ENCODE measurements around the gene CAPG. TPM values are rescaled to one million over a fixed set of nuclear protein-coding genes. Genes with fewer than 3 reads are reported as not detected.

CAPG gene
- total and polyA plus RNA-seq, 10 of the 15 experiments (the other 5 are each of a cell fraction or from before 2014, with no cell fraction given) = 26.3 to 192 (median 100) TPM

DNA sequence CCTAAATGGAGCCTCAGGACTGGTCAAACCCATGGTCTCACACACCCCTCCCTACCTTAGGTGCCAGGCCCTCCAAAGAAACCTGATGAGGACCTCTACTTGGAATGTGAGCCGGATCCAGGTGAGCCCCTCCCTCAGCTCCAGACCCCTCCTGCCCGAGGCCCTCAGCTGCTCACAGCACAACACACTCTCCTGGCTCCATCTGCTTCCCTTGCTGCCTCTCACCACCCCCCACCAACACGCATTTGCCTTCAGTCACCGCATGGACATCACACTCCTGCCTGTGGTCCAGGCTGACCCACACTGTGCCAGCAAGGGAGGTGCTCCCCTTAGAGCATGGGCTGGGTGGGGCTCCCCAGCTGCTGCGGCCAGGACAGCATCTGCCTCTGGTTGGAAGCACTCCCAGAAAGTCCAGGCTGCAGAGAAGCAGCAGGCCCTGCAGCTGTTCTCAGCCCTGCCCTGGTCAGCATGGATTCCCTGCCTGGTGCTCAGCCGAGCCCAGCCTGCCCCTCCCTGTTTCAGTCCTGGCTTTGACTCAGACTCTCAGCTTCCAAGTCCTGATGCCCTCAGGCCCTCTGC is 23.4 kb upstream of the CAPG start:
- 52% methylated on average over 6 of the region's 6 CpGs for WGBS (ENCODE audit: insufficient coverage, insufficient replicate concordance, low lambda C conversion rate, missing lambda C conversion rate)
- no peak for ATAC-seq
- POLR2A ChIA-PET = no interaction called here

More for the DNA sequence above, 23.4 kb upstream of the CAPG start:
- Histone ChIP-seq H4K20me1 (ENCODE audit: control insufficient read depth, insufficient read depth) (no peaks in the 10 kb centered on the region), H3K4me3 (no peak overlapping the region), H3K36me3 (ENCODE audit: control insufficient read depth in 2 of 2, insufficient read depth in 2 of 2, low read length in 1 of 2) (no peaks in the 10 kb centered on the region), H3K79me2 (ENCODE audit: control insufficient read depth, insufficient read depth, low read length) (no peaks in the 10 kb centered on the region), H3K9me3 (replicated peaks; ENCODE audit: control insufficient read depth, insufficient read depth, low read length) (no peaks in the 10 kb centered on the region), H2AFZ (ENCODE audit: control insufficient read depth, low read depth, low read length) (no peak overlapping the region), H3K27ac (ENCODE audit: control insufficient read depth, insufficient read depth) (no peak overlapping the region), H3K4me1 (ENCODE audit: control insufficient read depth, insufficient read depth, low read length) (peaks cover 8% of the 10 kb centered on the region; the same call in 1 of the 2 replicates), H3K27me3 (replicated peaks in 1 of 2; ENCODE audit: control insufficient read depth in 2 of 2, insufficient read depth in 2 of 2, low read length in 1 of 2) (no peaks in the 10 kb centered on the region), H3K9ac (ENCODE audit: control insufficient read depth, insufficient read depth, low read length) (no peak overlapping the region), H3K4me2 (ENCODE audit: control insufficient read depth, insufficient read depth) (no peak overlapping the region)
- ChIA-PET CTCF (no interaction called here), RAD21 (ENCODE audit: unreplicated experiment) (no interaction called here), SMC1A (ENCODE audit: uncharacterized antibody, unreplicated experiment) (no interaction called here)
- BruUV-seq (replicated peaks) = no TSS peak
- no peak for DNase-seq (ENCODE audit: low read depth, low spot score)
- TF ChIP-seq CREB1 (IDR thresholded peaks at IDR 0.05; ENCODE audit: low read depth) (no peak), SP1 (IDR thresholded peaks at IDR 0.05; ENCODE audit: low read depth, low read length) (no peak), POLR2AphosphoS2 (IDR thresholded peaks at IDR 0.05; ENCODE audit: low read depth, low read length) (no peak), BHLHE40 (IDR thresholded peaks at IDR 0.05; ENCODE audit: borderline replicate concordance in 1 of 2, low read depth in 2 of 2, low read length in 1 of 2) (no peak), EP300 (IDR thresholded peaks at IDR 0.05; ENCODE audit: borderline replicate concordance in 1 of 2, control insufficient read depth in 1 of 2, low read depth in 2 of 2, low read length in 2 of 2) (no peak), BACH1 (IDR thresholded peaks at IDR 0.05; ENCODE audit: borderline replicate concordance) (no peak), BRCA1 (IDR thresholded peaks at IDR 0.05; ENCODE audit: low read depth, low read length) (no peak), POU2F2 (IDR thresholded peaks at IDR 0.05; ENCODE audit: borderline replicate concordance, low read depth, low read length) (no peak), IKZF2 (IDR thresholded peaks at IDR 0.05) (no peak), SUPT20H (IDR thresholded peaks at IDR 0.05; ENCODE audit: borderline replicate concordance, control insufficient read depth, low read depth, low read length) (no peak)
- TF ChIP-seq, protein P1, sequence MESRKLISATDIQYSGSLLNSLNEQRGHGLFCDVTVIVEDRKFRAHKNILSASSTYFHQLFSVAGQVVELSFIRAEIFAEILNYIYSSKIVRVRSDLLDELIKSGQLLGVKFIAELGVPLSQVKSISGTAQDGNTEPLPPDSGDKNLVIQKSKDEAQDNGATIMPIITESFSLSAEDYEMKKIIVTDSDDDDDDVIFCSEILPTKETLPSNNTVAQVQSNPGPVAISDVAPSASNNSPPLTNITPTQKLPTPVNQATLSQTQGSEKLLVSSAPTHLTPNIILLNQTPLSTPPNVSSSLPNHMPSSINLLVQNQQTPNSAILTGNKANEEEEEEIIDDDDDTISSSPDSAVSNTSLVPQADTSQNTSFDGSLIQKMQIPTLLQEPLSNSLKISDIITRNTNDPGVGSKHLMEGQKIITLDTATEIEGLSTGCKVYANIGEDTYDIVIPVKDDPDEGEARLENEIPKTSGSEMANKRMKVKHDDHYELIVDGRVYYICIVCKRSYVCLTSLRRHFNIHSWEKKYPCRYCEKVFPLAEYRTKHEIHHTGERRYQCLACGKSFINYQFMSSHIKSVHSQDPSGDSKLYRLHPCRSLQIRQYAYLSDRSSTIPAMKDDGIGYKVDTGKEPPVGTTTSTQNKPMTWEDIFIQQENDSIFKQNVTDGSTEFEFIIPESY (IDR thresholded peaks at IDR 0.05) = no peak
- TF ChIP-seq, protein P2, sequence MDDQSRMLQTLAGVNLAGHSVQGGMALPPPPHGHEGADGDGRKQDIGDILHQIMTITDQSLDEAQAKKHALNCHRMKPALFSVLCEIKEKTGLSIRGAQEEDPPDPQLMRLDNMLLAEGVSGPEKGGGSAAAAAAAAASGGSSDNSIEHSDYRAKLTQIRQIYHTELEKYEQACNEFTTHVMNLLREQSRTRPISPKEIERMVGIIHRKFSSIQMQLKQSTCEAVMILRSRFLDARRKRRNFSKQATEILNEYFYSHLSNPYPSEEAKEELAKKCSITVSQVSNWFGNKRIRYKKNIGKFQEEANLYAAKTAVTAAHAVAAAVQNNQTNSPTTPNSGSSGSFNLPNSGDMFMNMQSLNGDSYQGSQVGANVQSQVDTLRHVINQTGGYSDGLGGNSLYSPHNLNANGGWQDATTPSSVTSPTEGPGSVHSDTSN (IDR thresholded peaks at IDR 0.05; ENCODE audit: insufficient replicate concordance, low read depth, low read length) = no peak
- intact Hi-C loops (cut with micrococcal nuclease; ENCODE audit: unreplicated experiment) (no loop called here), in situ Hi-C loops (cut with MboI) (no loop called here)
- no peak for FAIRE-seq
